GM19193 (cell line): ENCODE results near the gene RAB11FIP4.

Source experiments
- POLR2A ChIP-seq: IDR thresholded peaks from 4 replicates; pipeline ENCODE4 v1.6.1; 2011; ENCODE audit not compliant: insufficient read depth, insufficient read length; ENCODE audit errors: extremely low read depth

Gene RAB11FIP4

DNA sequence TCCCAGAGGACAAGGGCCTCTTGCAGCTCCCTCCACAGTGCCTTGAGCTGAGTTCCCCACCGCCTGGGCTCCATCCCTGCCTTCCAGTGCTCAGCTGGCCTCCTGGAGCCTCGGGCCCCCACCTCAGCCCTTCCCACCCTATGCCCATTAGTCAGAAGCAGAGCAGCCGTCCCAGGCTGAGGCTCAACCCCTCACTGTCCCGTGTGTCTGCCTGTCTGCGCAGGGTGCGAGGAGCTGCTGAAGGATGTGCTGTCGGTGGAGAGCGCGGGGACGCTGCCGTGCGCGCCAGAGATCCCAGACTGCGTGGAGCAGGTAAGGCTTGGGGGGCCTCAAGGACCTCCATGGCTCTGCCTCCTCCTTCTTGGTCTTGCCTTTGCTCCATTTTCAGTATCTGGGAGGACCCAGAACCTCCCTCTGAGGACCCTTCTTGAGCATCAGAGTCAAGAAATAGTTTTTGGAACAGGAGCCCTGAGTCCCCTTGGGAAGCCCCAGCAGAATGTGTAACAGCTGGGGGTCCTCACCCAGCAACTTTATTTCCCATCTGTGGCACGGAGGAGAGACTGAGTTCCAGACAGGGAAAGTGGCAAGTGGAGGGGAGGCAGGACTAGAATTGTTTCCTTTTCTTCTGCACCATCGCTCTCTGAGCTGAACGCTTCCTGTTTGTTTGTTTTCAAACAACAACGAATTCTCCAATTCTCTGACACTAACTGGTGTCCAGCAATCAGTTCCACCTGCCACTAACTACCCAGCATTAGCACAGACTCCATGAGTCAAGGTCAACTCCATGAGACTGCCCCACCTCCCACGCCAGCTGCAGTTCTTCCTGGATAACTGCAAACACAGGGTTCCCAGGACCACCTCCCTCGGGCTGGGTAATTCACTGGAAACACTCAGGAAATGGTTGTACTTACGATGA is 42.6 kb downstream of the RAB11FIP4 start:
- TF ChIP-seq POLR2A = no peak

DNA sequence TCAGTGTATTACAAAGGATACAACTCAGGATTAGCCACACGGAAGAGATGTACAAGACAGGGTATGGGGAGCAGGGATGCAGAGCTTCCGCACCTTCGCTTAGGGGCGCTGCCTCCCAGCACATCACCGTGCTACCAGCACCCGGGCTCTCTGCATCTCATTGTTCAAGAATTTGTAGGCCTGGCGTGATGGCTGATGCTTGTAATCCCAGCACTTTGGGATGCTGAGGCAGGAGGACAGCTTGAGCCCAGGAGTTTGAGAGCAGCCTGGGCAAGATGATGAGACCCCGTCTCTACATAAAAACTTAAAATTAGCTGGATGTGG is 43.2 kb downstream of the RAB11FIP4 start:
- no peak for TF ChIP-seq POLR2A

DNA sequence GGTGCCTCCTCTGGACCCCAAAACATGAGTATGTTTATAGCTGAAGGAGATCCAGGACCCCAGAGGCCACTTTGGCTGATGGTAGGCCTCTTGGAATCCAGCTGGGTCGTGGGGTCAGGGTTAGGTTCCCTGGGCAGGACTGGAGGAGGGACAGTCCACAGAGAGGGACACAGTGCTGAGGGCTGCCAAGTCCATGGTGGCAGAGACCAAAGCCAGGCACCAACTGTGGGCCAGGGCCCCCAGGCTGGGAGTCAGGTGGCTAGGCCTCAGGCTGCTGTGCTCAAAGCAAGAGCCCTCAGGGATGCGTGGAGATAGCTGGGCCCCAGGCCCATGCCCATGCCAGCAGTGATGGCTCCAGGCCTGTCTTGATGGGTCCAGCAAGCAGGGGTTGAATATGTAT is 44.1 kb downstream of the RAB11FIP4 start:
- TF ChIP-seq POLR2A = no peak

DNA sequence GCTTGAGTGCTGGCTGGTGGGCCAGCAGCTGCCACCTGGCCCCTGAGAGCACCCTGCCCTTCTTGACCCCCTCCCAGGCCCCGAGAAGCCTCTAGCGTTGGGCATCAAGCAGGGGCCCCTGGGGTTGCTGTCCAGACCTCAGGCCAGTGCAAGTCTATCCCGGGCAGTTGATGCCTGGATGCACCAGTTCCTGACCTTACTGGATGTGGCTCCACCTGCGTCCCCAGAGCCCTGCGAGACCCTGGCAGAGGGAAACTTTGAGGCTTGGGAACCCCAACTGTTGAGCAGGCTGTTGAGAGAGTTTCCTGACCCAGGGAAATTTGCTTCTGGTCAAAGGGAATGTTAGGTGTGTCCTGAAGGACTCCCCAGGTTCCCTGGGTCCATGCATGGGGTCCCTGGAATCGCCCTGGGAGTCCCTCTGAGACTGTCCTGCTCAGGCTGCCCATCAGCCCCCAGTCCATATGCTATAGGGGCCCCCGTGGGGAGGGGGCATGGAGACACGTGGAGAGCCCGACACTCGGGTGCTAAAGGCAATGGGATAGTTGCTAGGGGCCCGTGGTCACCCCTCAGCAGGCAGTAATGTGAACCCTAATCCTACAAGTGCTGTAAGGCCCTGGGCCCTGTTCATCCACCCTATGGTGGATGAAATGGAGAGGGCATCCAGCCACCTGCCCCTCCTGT is 46.4 kb downstream of the RAB11FIP4 start:
- no peak for TF ChIP-seq POLR2A

DNA sequence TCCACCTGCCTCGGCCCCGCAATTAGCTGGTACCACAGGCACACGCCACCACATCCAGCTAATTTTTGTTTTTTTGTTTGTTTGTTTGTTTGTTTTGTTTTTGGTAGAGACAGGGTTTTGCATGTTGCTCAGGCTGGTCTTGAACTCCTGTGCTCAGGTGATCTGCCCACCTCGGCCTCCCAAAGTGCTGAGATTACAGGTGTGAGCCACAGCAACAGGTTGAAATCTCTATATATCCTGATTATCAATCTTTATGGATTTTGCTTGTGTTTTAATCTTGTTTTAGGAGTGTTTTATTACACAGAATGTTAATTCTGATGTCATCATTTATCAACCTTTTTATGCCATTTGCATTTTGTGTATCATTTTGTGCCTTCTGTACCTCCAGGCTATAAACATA is 48.2 kb downstream of the RAB11FIP4 start:
- TF ChIP-seq POLR2A = no peak

DNA sequence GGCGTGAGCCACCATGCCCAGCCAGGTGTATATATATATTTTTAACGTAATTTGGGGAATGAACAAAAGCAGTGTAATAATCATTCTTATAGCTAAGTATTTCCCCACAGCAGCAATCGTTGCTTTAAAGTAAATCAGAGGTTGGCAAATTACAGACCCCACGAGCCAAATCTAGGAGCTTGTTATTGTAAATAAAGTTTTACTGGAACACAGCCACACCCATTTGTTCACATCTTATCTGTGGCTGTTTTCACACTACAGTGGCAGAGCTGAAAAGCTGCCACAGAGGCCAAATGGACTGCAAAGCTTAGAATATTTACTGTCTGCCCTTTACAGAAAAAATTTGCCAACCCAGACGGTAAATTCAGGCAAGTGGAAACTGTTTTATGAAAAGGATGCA is 50.8 kb downstream of the RAB11FIP4 start:
- TF ChIP-seq POLR2A = no peak

DNA sequence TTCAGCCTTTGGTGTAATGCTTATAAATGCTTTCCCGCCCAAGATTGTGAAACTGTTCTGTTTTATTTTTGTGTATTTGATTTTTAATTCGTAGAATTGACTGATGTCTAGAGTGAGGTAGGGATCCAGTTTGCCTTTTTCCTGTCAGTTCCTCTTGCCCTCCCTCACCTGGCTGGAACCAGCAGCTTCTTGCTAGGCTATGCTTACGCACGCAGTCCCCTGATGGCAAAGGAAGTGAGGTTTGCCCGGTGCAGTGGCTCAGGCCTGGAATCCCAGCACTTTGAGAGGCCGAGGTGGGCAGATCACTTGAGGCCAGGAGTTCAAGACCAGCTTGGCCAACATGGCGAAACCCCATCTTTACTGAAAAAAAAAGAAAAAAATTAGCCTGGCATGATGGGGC is 51.9 kb downstream of the RAB11FIP4 start:
- no peak for TF ChIP-seq POLR2A

DNA sequence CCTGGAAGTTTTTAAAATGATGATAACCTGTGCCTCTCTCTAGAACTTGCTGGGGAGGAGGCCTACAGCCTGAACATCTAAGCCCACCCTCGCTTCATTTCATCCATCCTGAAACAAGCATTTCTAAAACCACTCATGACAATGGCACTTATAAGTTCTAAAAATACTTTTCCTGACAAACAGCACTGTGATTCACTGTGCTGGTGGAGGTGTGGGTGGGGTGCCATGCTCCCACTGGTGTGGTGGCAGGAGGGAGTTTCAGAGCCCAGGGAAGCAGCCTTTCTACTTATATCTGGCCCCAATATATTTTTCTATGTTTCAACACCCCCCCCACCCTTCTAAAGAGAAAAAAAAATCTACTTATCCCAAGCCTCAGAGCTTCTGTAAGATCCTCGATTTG is 52.6 kb downstream of the RAB11FIP4 start:
- TF ChIP-seq POLR2A = no peak

DNA sequence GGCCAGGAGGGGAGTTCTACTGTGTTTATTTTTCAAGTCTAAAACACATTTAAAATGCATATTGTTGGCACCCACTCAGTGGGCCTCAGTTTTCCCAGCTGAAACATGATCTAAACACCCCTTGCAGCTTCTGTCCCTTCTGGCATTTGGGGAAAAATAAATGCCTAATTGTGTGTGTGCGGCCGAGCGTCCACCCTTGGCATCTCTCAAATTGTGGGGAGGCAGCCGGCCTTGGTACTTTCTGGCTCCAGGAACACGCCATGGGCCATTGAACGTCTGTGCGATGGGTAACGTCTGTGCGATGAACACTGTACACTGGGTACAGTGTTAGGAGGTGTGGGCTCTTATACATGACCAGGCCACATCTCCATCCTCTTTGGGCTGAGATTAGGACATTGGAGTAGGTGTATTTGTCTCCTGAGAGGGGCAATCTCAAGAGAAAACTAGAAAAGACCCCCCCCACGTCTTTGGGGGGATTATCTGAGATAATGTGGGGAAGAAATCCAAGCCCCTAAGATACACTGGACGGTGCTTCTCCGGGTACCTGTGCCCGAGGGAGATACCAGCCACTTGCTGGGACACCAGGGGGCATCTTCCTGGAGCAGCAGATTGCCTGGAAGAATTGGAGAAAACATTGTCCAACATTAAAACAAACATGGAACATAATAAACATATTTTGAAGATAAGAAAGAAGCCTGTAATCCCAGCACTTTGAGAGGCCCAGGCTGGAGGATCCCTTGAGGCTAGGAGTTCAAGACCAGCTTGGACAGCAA is 54.9 kb downstream of the RAB11FIP4 start:
- no peak for TF ChIP-seq POLR2A

DNA sequence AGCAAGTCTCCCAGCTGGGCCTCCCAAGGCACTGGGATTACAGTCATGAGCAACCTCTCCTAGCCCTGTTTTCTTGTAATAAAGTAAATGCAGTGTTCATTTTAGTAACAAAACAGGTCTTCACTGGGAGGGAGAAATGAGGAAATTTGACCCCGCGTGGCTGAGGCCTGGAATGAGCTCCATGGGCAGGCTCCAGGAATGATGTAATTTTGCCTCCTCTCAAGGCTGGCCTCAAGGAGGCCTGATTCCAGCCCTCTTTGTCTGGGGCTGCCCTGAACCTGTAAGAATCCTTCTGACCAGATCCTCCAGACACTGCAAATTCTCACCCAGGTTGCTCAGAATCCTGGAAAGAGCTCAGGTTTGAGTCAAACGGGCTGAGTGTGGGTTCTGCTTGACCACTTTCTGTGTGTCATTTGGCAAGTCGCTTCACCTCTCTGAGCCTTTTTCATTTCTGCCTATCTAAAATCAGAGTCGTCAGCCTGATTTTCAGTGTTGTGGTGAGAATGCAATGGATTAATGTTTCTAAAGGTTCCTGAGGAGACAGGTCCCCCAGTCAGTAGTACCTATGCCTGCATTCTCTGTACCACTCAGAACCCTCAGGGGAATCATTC is 57.1 kb downstream of the RAB11FIP4 start:
- no peak for TF ChIP-seq POLR2A

DNA sequence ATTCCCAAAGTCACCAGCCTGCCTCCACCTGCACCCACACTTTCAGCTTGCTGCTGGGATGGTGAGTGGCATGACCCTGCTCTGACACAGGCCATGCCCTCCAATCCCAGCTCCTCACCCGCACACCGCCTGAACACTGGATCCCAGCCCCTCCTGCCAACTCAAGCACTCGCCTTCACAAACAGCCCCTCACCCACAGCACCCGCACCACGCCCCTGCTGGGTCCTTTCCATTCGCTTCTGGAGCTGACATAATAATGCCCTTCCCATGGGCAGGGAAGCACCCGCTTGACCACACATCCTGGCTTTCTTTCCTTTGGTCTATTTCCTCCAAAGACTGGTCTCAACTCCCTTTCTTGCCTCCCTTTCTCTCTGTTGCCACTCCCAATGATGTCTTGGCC is 57.6 kb downstream of the RAB11FIP4 start:
- no peak for TF ChIP-seq POLR2A

DNA sequence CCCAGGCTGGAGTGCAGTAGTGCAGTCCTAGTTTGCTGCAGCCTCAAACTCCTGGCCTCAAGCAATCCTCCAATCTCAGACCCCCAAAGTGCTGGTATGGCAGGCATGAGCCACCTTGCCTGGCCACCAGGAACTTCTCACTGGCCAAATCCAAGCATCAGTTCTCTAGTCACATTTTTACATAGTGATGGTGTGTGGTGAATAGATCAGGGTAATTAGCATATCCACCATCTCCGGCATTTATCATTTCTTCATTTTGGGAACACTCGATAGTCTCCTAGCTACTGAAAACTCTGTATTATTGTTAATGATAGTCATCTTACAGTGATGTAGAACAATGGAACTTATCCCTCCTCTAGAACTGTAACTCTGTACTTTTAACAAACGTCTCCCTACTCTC is 58.3 kb downstream of the RAB11FIP4 start:
- no peak for TF ChIP-seq POLR2A

DNA sequence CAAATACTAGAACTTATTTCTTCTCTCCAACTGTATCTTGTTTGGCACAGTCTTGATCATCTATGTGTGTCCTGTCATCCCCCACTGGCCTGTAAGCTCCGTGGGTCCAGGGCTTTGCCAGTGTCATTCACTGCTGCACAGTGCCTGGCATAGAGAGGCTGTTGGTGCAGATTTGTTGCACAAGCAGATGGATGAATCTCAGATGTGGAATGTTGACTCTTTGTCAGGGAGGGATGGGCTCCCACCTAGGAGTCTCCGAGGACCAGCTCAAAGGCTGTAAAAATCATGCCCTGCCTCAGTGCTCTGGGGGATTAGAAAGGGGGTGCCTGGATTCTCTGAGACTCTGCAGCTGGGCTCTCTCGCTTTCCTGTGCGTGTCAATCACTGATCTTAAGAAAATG is 60.6 kb downstream of the RAB11FIP4 start:
- no peak for TF ChIP-seq POLR2A

DNA sequence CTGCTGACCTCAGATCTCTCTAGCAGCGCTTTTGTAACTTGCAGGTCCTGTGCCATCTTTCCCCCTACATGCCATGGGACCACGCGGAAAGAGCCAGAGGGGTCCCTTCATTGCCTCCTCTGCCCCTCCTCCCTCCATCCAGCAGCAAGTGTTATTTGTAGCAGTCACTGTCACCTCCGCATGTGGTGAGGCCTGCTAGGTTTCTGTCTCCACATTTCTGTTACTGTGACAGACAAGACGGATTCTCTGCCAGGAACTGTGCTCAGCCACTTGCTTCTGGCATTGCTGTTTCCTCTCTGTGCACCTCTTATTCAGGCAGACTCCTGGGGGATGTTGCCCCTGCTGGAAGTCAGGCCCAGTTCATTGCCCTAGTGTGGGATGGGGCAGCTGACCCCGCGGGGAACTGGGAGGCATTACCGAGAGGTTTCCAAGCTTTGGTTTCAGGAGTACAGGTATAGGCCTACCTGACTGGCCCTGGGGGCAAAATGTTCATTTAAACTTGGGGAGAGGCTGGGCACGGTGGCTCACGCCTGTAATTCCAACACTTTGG is 61.2 kb downstream of the RAB11FIP4 start:
- TF ChIP-seq POLR2A = no peak

DNA sequence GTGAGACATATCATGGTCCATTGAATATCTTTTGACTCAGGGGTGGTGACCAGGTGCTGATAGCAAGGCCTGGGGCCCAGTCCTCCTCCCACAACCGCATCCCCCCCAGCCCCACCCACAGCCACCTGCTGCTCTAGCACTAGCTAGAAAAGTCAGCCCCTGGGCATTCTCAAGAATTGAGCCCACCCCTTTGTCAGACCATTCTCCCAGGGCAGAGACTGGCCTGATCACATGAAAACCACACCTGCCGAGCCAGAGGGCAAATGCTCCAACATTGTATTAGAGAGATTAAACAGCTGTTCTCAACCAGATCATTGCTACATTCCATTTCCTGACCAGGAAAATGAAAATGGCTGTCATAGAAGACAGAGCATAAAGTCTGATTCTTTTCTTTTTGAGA is 62.4 kb downstream of the RAB11FIP4 start:
- no peak for TF ChIP-seq POLR2A
